Measurements from ENCODE around the gene FKBP15.
"Not testable (repeated sequence)": the region's sequence is repeated elsewhere in the genome, so short reads cannot be mapped to it uniquely, and the experiment has no call there.

DNA sequence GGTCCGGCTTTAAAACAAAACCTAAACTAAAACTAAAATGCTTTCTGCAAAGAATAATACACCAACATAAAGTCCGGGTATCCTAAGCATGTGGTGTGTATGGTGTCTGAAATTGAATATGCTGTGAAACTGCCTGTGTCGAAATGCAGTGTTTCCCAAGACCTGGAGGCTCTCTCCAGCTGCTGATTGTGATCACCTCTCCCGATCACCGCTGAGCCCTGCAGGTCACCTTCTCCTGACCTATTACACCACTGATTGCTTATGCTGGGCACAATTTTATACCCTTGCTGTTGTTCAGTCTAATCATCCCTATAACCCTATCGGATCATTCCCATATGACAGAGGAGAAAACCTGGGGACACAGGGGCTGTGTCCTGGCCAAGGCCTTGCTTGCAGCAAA is 102.2 kb downstream of the FKBP15 start:
- TF ChIP-seq, protein P1, sequence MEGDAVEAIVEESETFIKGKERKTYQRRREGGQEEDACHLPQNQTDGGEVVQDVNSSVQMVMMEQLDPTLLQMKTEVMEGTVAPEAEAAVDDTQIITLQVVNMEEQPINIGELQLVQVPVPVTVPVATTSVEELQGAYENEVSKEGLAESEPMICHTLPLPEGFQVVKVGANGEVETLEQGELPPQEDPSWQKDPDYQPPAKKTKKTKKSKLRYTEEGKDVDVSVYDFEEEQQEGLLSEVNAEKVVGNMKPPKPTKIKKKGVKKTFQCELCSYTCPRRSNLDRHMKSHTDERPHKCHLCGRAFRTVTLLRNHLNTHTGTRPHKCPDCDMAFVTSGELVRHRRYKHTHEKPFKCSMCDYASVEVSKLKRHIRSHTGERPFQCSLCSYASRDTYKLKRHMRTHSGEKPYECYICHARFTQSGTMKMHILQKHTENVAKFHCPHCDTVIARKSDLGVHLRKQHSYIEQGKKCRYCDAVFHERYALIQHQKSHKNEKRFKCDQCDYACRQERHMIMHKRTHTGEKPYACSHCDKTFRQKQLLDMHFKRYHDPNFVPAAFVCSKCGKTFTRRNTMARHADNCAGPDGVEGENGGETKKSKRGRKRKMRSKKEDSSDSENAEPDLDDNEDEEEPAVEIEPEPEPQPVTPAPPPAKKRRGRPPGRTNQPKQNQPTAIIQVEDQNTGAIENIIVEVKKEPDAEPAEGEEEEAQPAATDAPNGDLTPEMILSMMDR (IDR thresholded peaks at IDR 0.05; ENCODE audit: poor library complexity, severe bottlenecking): not testable (repeated sequence)
- TF ChIP-seq TAF1 (IDR thresholded peaks at IDR 0.05; ENCODE audit: low read depth): not testable (repeated sequence)
